K562 (cell line): Measurements from ENCODE around the gene RNF152. TPM values are rescaled to one million over a fixed set of nuclear protein-coding genes. Genes with fewer than 3 reads are reported as not detected.

Source experiments
- ATAC-seq: fragments of 200-7000 bp; cut with Tn5 transposase; 3 replicates; pipeline ENCODE4 v1.9.1; 2020; ENCODE audit warnings: moderate library complexity
- BruUV-seq: library from RNA; stranded (reverse); fragments of 400-500 nt; replicated peaks from 2 replicates; lab custom pipeline; 2021; lab: Mats Ljungman, UMichigan
- CTCF ChIA-PET: fragments of 300-600 bp; formaldehyde crosslinking; extraction: SDS; loops from one replicate; lab custom pipeline; 2021; ENCODE audit warnings: low intra/inter-chr PET ratio; lab: Yijun Ruan, JAX
- POLR2A ChIA-PET: fragments of 300-600, 350-650 bp; sonication (Branson Sonifier 250); formaldehyde crosslinking; extraction: SDS; loops from one replicate; lab custom pipeline; 2021; ENCODE audit warnings: antibody characterized with exemption, inconsistent platforms; lab: Yijun Ruan, JAX
- DNase-seq, 4 experiments: peaks; one replicate each; pipeline versions ENCODE4 v3.0.0 to v3.0.0-alpha.2; 2011 to 2018; ENCODE audit warnings: low spot score in 3 of 4, mixed read lengths in 3 of 4; ENCODE audit errors: extremely low read depth in 1 of 4
- FAIRE-seq: peaks from 2 replicates; lab custom pipeline; 2011; peaks lifted over from hg19 to GRCh38; lab: Jason Lieb, UNC
- H2AFZ ChIP-seq: 2 replicates; pipeline ENCODE4 v1.6.0; 2011; ENCODE audit warnings: low read depth, low read length, control low read depth, inconsistent platforms
- H3K27ac ChIP-seq: fragments of 200-600 bp; 3 replicates; pipeline ENCODE4 v1.8.0; 2011; ENCODE audit warnings: low read depth, mild to moderate bottlenecking, control low read depth, inconsistent platforms, low read length, moderate library complexity, mixed read lengths; ENCODE audit errors: extremely low read depth
- H3K27me3 ChIP-seq, 2 experiments: fragments of 300-600 bp in 1 of 2; 2 replicates in 1 of 2; 3 replicates in 1 of 2; pipeline versions ENCODE4 v1.6.0 to v1.8.0; 2011; ENCODE audit warnings: inconsistent platforms in 2 of 2, low read length in 2 of 2, mild to moderate bottlenecking in 1 of 2, mixed read lengths in 1 of 2, moderate library complexity in 1 of 2; ENCODE audit not compliant: control insufficient read depth in 2 of 2, insufficient read depth in 2 of 2
- H3K36me3 ChIP-seq: fragments of 300-600 bp; 3 replicates; pipeline ENCODE4 v1.8.0; 2011; ENCODE audit warnings: mild to moderate bottlenecking, low read length, inconsistent platforms; ENCODE audit not compliant: control insufficient read depth, insufficient read depth
- H3K4me1 ChIP-seq, 2 experiments: fragments of 200-600 bp in 1 of 2; replicated peaks in 1 of 2; 2 replicates in 1 of 2; 3 replicates in 1 of 2; pipeline versions ENCODE4 v1.5.1 to v1.8.0; 2011; ENCODE audit warnings: inconsistent platforms in 2 of 2, low read length in 2 of 2, mild to moderate bottlenecking in 1 of 2, mixed read lengths in 1 of 2, moderate library complexity in 1 of 2; ENCODE audit not compliant: control insufficient read depth in 2 of 2, insufficient read depth in 2 of 2
- H3K4me2 ChIP-seq: 2 replicates; pipeline ENCODE4 v1.6.1; 2011; ENCODE audit warnings: low read length, control low read depth, inconsistent platforms, mixed read lengths; ENCODE audit not compliant: insufficient read depth
- H3K4me3 ChIP-seq: fragments of 200-600 bp; sonication (generic), shearing (Covaris generic); 2 replicates; pipeline ENCODE4 v1.5.1; 2016; ENCODE audit warnings: control low read depth, inconsistent platforms
- H3K79me2 ChIP-seq: fragments of 200-600 bp; 3 replicates; pipeline ENCODE4 v1.8.0; 2011; ENCODE audit warnings: low read length, inconsistent platforms; ENCODE audit not compliant: control insufficient read depth, insufficient read depth
- H3K9ac ChIP-seq, 2 experiments: 2 replicates each; pipeline versions ENCODE4 v1.6.0 to v1.6.1; 2011; ENCODE audit warnings: low read depth in 2 of 2, low read length in 2 of 2, control low read depth in 1 of 2, inconsistent platforms in 1 of 2, mild to moderate bottlenecking in 1 of 2, mixed read lengths in 1 of 2; ENCODE audit not compliant: insufficient read depth in 1 of 2
- H3K9me1 ChIP-seq: one replicate; pipeline ENCODE4 v1.6.0; 2011; ENCODE audit warnings: inconsistent platforms, mild to moderate bottlenecking, low read length, moderate library complexity; ENCODE audit not compliant: control insufficient read depth, insufficient read depth
- H3K9me3 ChIP-seq: replicated peaks from 2 replicates; pipeline ENCODE4 v1.5.1; 2011; ENCODE audit warnings: low read depth, low read length, inconsistent platforms; ENCODE audit not compliant: control insufficient read depth, insufficient read depth
- H4K20me1 ChIP-seq: replicated peaks from 2 replicates; pipeline ENCODE4 v1.6.1; 2011; ENCODE audit warnings: low read length, inconsistent platforms, mixed read lengths; ENCODE audit not compliant: control insufficient read depth, insufficient read depth
- PRMT5 ChIP-seq: sonication (generic); formaldehyde crosslinking; IDR thresholded peaks from 2 replicates; pipeline ENCODE4 v1.5.0; 2020; ENCODE audit warnings: missing genetic modification reagents
- XRCC5 ChIP-seq: fragments of 200-400 bp; formaldehyde crosslinking; IDR thresholded peaks from 2 replicates; pipeline ENCODE4 v1.6.1; 2017; ENCODE audit warnings: low read depth, mild to moderate bottlenecking, low read length
- ZNF57 ChIP-seq: fragments of 450-650 bp; formaldehyde crosslinking; IDR thresholded peaks from 2 replicates; pipeline ENCODE4 v1.4.0; 2020; ENCODE audit warnings: mild to moderate bottlenecking, moderate library complexity
- WGBS: fragments of 100-300 bp; shearing (Covaris generic); methylation state at CpG from one replicate; pipeline ENCODE4 v1.1.6; 2016; ENCODE audit warnings: low coverage, mixed read lengths; ENCODE audit not compliant: insufficient coverage; ENCODE audit errors: missing lambda C conversion rate; 5-methylcytosine and 5-hydroxymethylcytosine counted together
- in situ Hi-C: fragments of 300-500 bp; cut with MboI; formaldehyde crosslinking; loops from 4 replicates; pipeline ENCODE4 v1.15.0; 2018; ENCODE audit warnings: inconsistent platforms, mixed read lengths
- intact Hi-C: fragments of 100-400 bp; cut with micrococcal nuclease; formaldehyde crosslinking; loops from 2 replicates; pipeline ENCODE4 v1.14.2; 2022
- polyA plus RNA-seq, 8 experiments: library from polyadenylated mRNA; depleted of rRNA in 4 of 8; stranded (reverse) in 5 of 8; unstranded in 3 of 8; fragments of >200 nt; fragmentation: Nextera tagmentation in 2 of 8; fragmentation: Illumina TruSeq in 1 of 8; extraction: Ambion mirVana in 2 of 8; extraction: Trizol in 1 of 8; gene quantifications; 2 replicates each; pipeline versions ENCODE4 v1.2.1 to v1.2.3, GENCODE V29; 2011 to 2014; ENCODE audit warnings: inconsistent platforms in 1 of 8, missing spikeins in 1 of 8
- total RNA-seq, 7 experiments: library from RNA; depleted of rRNA in 6 of 7; stranded (reverse); fragments of >200 nt in 6 of 7; fragmentation: Illumina TruSeq in 2 of 7; extraction: Trizol in 2 of 7; gene quantifications; 2 replicates each; pipeline versions ENCODE4 v1.2.1 to v1.2.3, GENCODE V29; 2011 to 2021; ENCODE audit warnings: low replicate concordance in 1 of 7
- TF ChIP-seq, protein P1 (sequence below): fragments of 250-450 bp; sonication (Bioruptor Pico); IDR thresholded peaks from 2 replicates; pipeline ENCODE4 v1.4.0; 2020

RNF152 gene
- total and polyA plus RNA-seq, 9 of the 15 experiments (the other 6 are each of a cell fraction or from before 2014, with no cell fraction given), result 0.04 to 0.05 TPM; not detected in 7

DNA sequence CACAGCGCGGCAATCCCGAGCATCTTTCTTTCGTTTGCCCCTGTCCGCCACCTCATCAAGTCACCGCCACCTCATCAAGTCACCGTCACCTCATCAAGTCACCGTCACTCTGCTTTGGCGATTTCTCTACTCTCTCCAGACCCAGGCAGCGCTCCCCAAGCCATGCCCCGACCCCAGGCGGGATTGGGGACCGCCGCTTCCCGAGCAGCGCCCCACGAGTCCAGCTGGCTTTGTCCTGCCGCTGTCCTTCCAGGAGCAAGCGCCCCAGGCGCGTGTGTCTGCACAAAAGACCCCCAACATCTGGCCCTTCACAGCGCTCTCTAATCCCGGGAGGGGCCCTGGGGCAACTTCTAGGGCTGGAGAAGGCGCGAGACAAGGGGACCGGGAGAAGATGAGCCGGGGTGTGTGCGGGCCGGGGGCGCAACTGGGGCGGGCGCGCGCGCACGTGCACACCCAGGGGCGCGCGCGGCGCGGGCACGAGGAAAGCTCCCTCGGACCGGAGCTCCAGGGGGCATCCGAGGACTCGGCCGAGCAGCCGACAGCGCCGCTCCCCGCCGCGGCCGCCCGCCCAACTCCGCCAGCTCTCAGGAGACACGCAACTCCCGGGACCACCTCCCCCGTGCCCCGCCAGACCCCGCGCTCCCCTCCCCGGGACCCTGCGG, 633 bp upstream of the RNF152 start:
- DNase-seq (peak; percentile 3 to 40 (median 26)), FAIRE-seq (no peak), ATAC-seq (peak; percentile 54)
- no peak overlapping the region; the same call in 1 of the 2 replicates for H3K4me2 ChIP-seq
- POLR2A ChIA-PET, result no interaction called here
- H3K4me1 ChIP-seq, result peaks cover 0 to 15% of the 10 kb centered on the region in 2 experiments; a peak in 2 of 5 replicates
- no peaks in the 10 kb centered on the region for H4K20me1 ChIP-seq
- WGBS, result 60% methylated on average over 5 of the region's 65 CpGs
- H3K27ac ChIP-seq, result no peak overlapping the region
- TF ChIP-seq PRMT5 (CRISPR knock-in tag), result no peak
- no peak for TF ChIP-seq ZNF57 (CRISPR knock-in tag)
- TF ChIP-seq XRCC5, result no peak
- TF ChIP-seq, protein P1, sequence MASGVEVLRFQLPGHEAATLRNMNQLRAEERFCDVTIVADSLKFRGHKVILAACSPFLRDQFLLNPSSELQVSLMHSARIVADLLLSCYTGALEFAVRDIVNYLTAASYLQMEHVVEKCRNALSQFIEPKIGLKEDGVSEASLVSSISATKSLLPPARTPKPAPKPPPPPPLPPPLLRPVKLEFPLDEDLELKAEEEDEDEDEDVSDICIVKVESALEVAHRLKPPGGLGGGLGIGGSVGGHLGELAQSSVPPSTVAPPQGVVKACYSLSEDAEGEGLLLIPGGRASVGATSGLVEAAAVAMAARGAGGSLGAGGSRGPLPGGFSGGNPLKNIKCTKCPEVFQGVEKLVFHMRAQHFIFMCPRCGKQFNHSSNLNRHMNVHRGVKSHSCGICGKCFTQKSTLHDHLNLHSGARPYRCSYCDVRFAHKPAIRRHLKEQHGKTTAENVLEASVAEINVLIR (CRISPR knock-in tag), result no peak
- no peaks in the 10 kb centered on the region for H3K36me3 ChIP-seq
- no peak overlapping the region for H3K9ac ChIP-seq
- peaks cover 0 to 11% of the 10 kb centered on the region in 2 experiments; a peak in 1 of 5 replicates for H3K27me3 ChIP-seq
- CTCF ChIA-PET, result no interaction called here
- H3K4me3 ChIP-seq, result peak overlapping the region; percentile 38
- BruUV-seq, result no TSS peak
- no peaks in the 10 kb centered on the region for H3K9me3 ChIP-seq
- H2AFZ ChIP-seq, result no peak overlapping the region
- no peaks in the 10 kb centered on the region for H3K9me1 ChIP-seq
- intact Hi-C loops (no loop called here), in situ Hi-C loops (no loop called here)
- no peaks in the 10 kb centered on the region for H3K79me2 ChIP-seq
